HepG2 (cell line): ENCODE data around the gene ROBO2. TPM values are rescaled to one million over a fixed set of nuclear protein-coding genes. Genes with fewer than 3 reads are reported as not detected.

ENCODE experiments used
- ATAC-seq: fragments of 200-7000 bp; cut with Tn5 transposase; 3 replicates; pipeline ENCODE4 v1.9.1; 2020; ENCODE audit warnings: mild to moderate bottlenecking, moderate library complexity
- BruUV-seq: library from RNA; stranded (reverse); fragments of 400-500 nt; replicated peaks from 2 replicates; lab custom pipeline; 2021; lab: Mats Ljungman, UMichigan
- CTCF ChIA-PET: fragments of 300-600 bp; formaldehyde crosslinking; extraction: SDS; loops from one replicate; lab custom pipeline; 2021; ENCODE audit warnings: low total read pairs, inconsistent platforms, low intra/inter-chr PET ratio; lab: Yijun Ruan, JAX
- POLR2A ChIA-PET: fragments of 350-600 bp; sonication (Branson Sonifier 250); formaldehyde crosslinking; loops from one replicate; lab custom pipeline; 2020; ENCODE audit warnings: antibody characterized with exemption, inconsistent platforms; lab: Yijun Ruan, JAX
- DNase-seq: peaks from one replicate; pipeline ENCODE4 v3.0.0-alpha.2; 2015; ENCODE audit warnings: low spot score
- FAIRE-seq: peaks from 3 replicates; lab custom pipeline; 2011; peaks lifted over from hg19 to GRCh38; lab: Jason Lieb, UNC
- H2AFZ ChIP-seq: one replicate; pipeline ENCODE4 v1.6.1; 2011; ENCODE audit warnings: low read length, inconsistent platforms
- H3K27ac ChIP-seq: fragments of 300-600 bp; 3 replicates; pipeline ENCODE4 v1.8.0; 2011; ENCODE audit warnings: mixed run types, mild to moderate bottlenecking, mixed read lengths, low read length, inconsistent platforms; ENCODE audit not compliant: insufficient read depth; ENCODE audit errors: extremely low read length
- H3K27me3 ChIP-seq, 2 experiments: fragments of 200-600 bp in 1 of 2; 2 replicates in 1 of 2; 3 replicates in 1 of 2; pipeline versions ENCODE4 v1.6.0 to v1.8.0; 2011; ENCODE audit warnings: low read length in 2 of 2, mild to moderate bottlenecking in 2 of 2, moderate library complexity in 2 of 2, inconsistent platforms in 1 of 2; ENCODE audit not compliant: insufficient read depth in 2 of 2, control insufficient read depth in 1 of 2
- H3K36me3 ChIP-seq, 2 experiments: fragments of 200-600 bp in 1 of 2; replicated peaks in 1 of 2; 2 replicates in 1 of 2; 3 replicates in 1 of 2; pipeline versions ENCODE4 v1.5.1 to v1.8.0; 2011; ENCODE audit warnings: low read length in 2 of 2, inconsistent platforms in 1 of 2; ENCODE audit not compliant: insufficient read depth in 2 of 2, control insufficient read depth in 1 of 2
- H3K4me1 ChIP-seq: 2 replicates; pipeline ENCODE4 v1.5.1; 2012; ENCODE audit warnings: low read length, inconsistent platforms; ENCODE audit not compliant: insufficient read depth
- H3K4me2 ChIP-seq: 2 replicates; pipeline ENCODE4 v1.6.0; 2011; ENCODE audit warnings: low read depth, low read length, inconsistent platforms
- H3K4me3 ChIP-seq, 3 experiments: fragments of 200-600 bp in 1 of 3; sonication (generic), shearing (Covaris generic) in 1 of 3; replicated peaks in 1 of 3; 2 replicates each; pipeline ENCODE4 v1.5.1; 2011 to 2016; ENCODE audit warnings: low read length in 3 of 3, inconsistent platforms in 2 of 3, low read depth in 2 of 3, mild to moderate bottlenecking in 2 of 3, control low read depth in 1 of 3, mixed read lengths in 1 of 3; ENCODE audit not compliant: insufficient read depth in 1 of 3
- H3K79me2 ChIP-seq: one replicate; pipeline ENCODE4 v1.6.1; 2011; ENCODE audit warnings: low read length, inconsistent platforms; ENCODE audit not compliant: insufficient read depth
- H3K9ac ChIP-seq: 2 replicates; pipeline ENCODE4 v1.6.0; 2011; ENCODE audit warnings: mild to moderate bottlenecking, low read depth, low read length, inconsistent platforms; ENCODE audit not compliant: insufficient read depth
- H3K9me3 ChIP-seq: 2 replicates; pipeline ENCODE4 v1.5.1; 2012; ENCODE audit warnings: mild to moderate bottlenecking, low read length
- H4K20me1 ChIP-seq: 2 replicates; pipeline ENCODE4 v1.6.0; 2011; ENCODE audit warnings: inconsistent platforms, mild to moderate bottlenecking, low read length, moderate library complexity; ENCODE audit not compliant: insufficient read depth
- ADNP ChIP-seq: sonication (generic); formaldehyde crosslinking; IDR thresholded peaks from 2 replicates; pipeline ENCODE4 v1.4.0; 2020; ENCODE audit warnings: missing genetic modification reagents
- BRF2 ChIP-seq: sonication (generic); formaldehyde crosslinking; IDR thresholded peaks from 2 replicates; pipeline ENCODE4 v1.8.1; 2022; ENCODE audit warnings: mild to moderate bottlenecking, missing genetic modification reagents
- GPN1 ChIP-seq: sonication (generic); formaldehyde crosslinking; IDR thresholded peaks from 2 replicates; pipeline ENCODE4 v1.5.1; 2020; ENCODE audit warnings: missing genetic modification reagents, borderline replicate concordance
- HDAC2 ChIP-seq: sonication (generic); formaldehyde crosslinking; IDR thresholded peaks from 2 replicates; pipeline ENCODE4 v1.4.0; 2020; ENCODE audit warnings: missing genetic modification reagents
- MXI1 ChIP-seq: IDR thresholded peaks from 3 replicates; pipeline ENCODE4 v1.6.1; 2012; ENCODE audit warnings: low read depth, low read length, inconsistent platforms, borderline replicate concordance
- SRY ChIP-seq: sonication (generic); formaldehyde crosslinking; IDR thresholded peaks from 2 replicates; pipeline ENCODE4 v1.8.0; 2022; ENCODE audit warnings: mild to moderate bottlenecking, missing genetic modification reagents
- TBL1XR1 ChIP-seq: fragments of 150-350 bp; IDR thresholded peaks from 2 replicates; pipeline ENCODE4 v1.6.1; 2014; ENCODE audit warnings: borderline replicate concordance, low read length; ENCODE audit not compliant: partially characterized antibody
- ZBTB46 ChIP-seq: sonication (generic); formaldehyde crosslinking; IDR thresholded peaks from 2 replicates; pipeline ENCODE4 v1.4.0; 2020; ENCODE audit warnings: mild to moderate bottlenecking, missing genetic modification reagents, borderline replicate concordance
- ZC3H13 ChIP-seq: sonication (generic); formaldehyde crosslinking; IDR thresholded peaks from 2 replicates; pipeline ENCODE4 v1.8.1; 2023; ENCODE audit warnings: mild to moderate bottlenecking, missing genetic modification reagents, moderate library complexity
- ZMAT3 ChIP-seq: sonication (generic); formaldehyde crosslinking; conservative IDR thresholded peaks from 2 replicates; pipeline ENCODE4 v1.7.0; 2021; ENCODE audit warnings: missing genetic modification reagents
- ZNF205 ChIP-seq: IDR thresholded peaks from 2 replicates; pipeline ENCODE4 v1.6.1; 2018; ENCODE audit warnings: missing biosample characterization, missing genetic modification reagents
- ZNF383 ChIP-seq: sonication (generic); formaldehyde crosslinking; IDR thresholded peaks from 2 replicates; pipeline ENCODE4 v1.4.0; 2020; ENCODE audit warnings: missing genetic modification reagents, mild to moderate bottlenecking, borderline replicate concordance
- WGBS: methylation state at CpG from one replicate; pipeline ENCODE4 v1.1.6; 2017; ENCODE audit warnings: low lambda C conversion rate; 5-methylcytosine and 5-hydroxymethylcytosine counted together
- in situ Hi-C: cut with HindIII; loops from 2 replicates; pipeline ENCODE4 v1.10.0; 2017; ENCODE audit warnings: low pct_unique_long_range_greater_than_20kb; ENCODE audit not compliant: extremely low pct_ligation_motif_present
- intact Hi-C: fragments of 100-400 bp; cut with micrococcal nuclease; formaldehyde crosslinking; loops from one replicate; pipeline ENCODE4 v1.10.0; 2022; ENCODE audit not compliant: unreplicated experiment
- polyA plus RNA-seq, 8 experiments: library from polyadenylated mRNA; depleted of rRNA in 3 of 8; stranded (reverse) in 7 of 8; unstranded in 1 of 8; fragments of >200 nt; fragmentation: Illumina TruSeq in 4 of 8; extraction: Trizol in 4 of 8; gene quantifications; 2 replicates each; pipeline versions ENCODE4 v1.2.1 to v1.2.3, GENCODE V29; 2011 to 2016; ENCODE audit warnings: low read depth in 4 of 8, missing spikeins in 1 of 8, mixed read lengths in 1 of 8; ENCODE audit not compliant: insufficient read depth in 1 of 8
- total RNA-seq, 5 experiments: library from RNA; depleted of rRNA; stranded (reverse); fragments of >200 nt; fragmentation: Illumina TruSeq; extraction: Trizol; gene quantifications; 2 replicates each; pipeline ENCODE4 v1.2.3, GENCODE V29; 2016; ENCODE audit warnings: low read depth in 1 of 5
- TF ChIP-seq, protein P1 (sequence below): sonication (generic); formaldehyde crosslinking; conservative IDR thresholded peaks from 2 replicates; pipeline ENCODE4 v1.4.0; 2020; ENCODE audit warnings: mild to moderate bottlenecking, missing genetic modification reagents, moderate library complexity
- TF ChIP-seq, protein P2 (sequence below): IDR thresholded peaks from 2 replicates; pipeline ENCODE4 v1.6.1; 2016; ENCODE audit warnings: mild to moderate bottlenecking, missing biosample characterization, missing genetic modification reagents
- TF ChIP-seq, protein P3 (sequence below): sonication (generic); formaldehyde crosslinking; IDR thresholded peaks from 2 replicates; pipeline ENCODE4 v1.8.1; 2023; ENCODE audit warnings: mild to moderate bottlenecking, missing genetic modification reagents

The ROBO2 gene
- total and polyA plus RNA-seq, 2 of the 13 experiments (the other 11 are each of a cell fraction or from before 2014, with no cell fraction given) = not detected

GRCh38 chr3:77040926-77041722 is 1.2 kb downstream of the ROBO2 start:
- DNase-seq (no peak), FAIRE-seq (no peak), ATAC-seq (no peak)
- H3K27me3 ChIP-seq = peaks cover 4 to 27% of the 10 kb centered on the region in 2 experiments
- H3K9ac ChIP-seq = no peak overlapping the region
- no peak overlapping the region for H2AFZ ChIP-seq
- intact Hi-C loops = no loop called here
- no peaks in the 10 kb centered on the region for H3K9me3 ChIP-seq
- H3K27ac ChIP-seq = no peak overlapping the region
- no peaks in the 10 kb centered on the region for H3K79me2 ChIP-seq
- in situ Hi-C loops = loop anchor here (25.0 kb wide), 1 partner anchor 1596 kb away; no protein-coding TSS in a partner anchor
- H3K4me1 ChIP-seq = no peaks in the 10 kb centered on the region
- ChIA-PET CTCF (no interaction called here), POLR2A (no interaction called here)
- H3K4me2 ChIP-seq = no peak overlapping the region
- no peak for TF ChIP-seq TBL1XR1
- TF ChIP-seq ADNP (CRISPR knock-in tag) = no peak
- no peak for TF ChIP-seq ZC3H13 (CRISPR knock-in tag)
- no peak for TF ChIP-seq ZMAT3 (CRISPR knock-in tag)
- no peak for TF ChIP-seq HDAC2 (CRISPR knock-in tag)
- TF ChIP-seq, protein P1, sequence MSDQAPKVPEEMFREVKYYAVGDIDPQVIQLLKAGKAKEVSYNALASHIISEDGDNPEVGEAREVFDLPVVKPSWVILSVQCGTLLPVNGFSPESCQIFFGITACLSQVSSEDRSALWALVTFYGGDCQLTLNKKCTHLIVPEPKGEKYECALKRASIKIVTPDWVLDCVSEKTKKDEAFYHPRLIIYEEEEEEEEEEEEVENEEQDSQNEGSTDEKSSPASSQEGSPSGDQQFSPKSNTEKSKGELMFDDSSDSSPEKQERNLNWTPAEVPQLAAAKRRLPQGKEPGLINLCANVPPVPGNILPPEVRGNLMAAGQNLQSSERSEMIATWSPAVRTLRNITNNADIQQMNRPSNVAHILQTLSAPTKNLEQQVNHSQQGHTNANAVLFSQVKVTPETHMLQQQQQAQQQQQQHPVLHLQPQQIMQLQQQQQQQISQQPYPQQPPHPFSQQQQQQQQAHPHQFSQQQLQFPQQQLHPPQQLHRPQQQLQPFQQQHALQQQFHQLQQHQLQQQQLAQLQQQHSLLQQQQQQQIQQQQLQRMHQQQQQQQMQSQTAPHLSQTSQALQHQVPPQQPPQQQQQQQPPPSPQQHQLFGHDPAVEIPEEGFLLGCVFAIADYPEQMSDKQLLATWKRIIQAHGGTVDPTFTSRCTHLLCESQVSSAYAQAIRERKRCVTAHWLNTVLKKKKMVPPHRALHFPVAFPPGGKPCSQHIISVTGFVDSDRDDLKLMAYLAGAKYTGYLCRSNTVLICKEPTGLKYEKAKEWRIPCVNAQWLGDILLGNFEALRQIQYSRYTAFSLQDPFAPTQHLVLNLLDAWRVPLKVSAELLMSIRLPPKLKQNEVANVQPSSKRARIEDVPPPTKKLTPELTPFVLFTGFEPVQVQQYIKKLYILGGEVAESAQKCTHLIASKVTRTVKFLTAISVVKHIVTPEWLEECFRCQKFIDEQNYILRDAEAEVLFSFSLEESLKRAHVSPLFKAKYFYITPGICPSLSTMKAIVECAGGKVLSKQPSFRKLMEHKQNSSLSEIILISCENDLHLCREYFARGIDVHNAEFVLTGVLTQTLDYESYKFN (CRISPR knock-in tag) = no peak
- TF ChIP-seq BRF2 = no peak
- TF ChIP-seq ZNF205 (CRISPR knock-in tag) = no peak
- TF ChIP-seq ZNF383 (CRISPR knock-in tag) = no peak
- TF ChIP-seq, protein P2, sequence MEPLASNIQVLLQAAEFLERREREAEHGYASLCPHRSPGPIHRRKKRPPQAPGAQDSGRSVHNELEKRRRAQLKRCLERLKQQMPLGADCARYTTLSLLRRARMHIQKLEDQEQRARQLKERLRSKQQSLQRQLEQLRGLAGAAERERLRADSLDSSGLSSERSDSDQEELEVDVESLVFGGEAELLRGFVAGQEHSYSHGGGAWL (CRISPR knock-in tag) = no peak
- TF ChIP-seq, protein P3, sequence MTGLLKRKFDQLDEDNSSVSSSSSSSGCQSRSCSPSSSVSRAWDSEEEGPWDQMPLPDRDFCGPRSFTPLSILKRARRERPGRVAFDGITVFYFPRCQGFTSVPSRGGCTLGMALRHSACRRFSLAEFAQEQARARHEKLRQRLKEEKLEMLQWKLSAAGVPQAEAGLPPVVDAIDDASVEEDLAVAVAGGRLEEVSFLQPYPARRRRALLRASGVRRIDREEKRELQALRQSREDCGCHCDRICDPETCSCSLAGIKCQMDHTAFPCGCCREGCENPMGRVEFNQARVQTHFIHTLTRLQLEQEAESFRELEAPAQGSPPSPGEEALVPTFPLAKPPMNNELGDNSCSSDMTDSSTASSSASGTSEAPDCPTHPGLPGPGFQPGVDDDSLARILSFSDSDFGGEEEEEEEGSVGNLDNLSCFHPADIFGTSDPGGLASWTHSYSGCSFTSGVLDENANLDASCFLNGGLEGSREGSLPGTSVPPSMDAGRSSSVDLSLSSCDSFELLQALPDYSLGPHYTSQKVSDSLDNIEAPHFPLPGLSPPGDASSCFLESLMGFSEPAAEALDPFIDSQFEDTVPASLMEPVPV = no peak
- no peak for TF ChIP-seq ZBTB46 (CRISPR knock-in tag)
- TF ChIP-seq MXI1 = no peak
- TF ChIP-seq GPN1 (CRISPR knock-in tag) = no peak
- TF ChIP-seq SRY (CRISPR knock-in tag) = no peak
- WGBS = 9% methylated on average over 9 of the region's 9 CpGs
- H4K20me1 ChIP-seq = no peaks in the 10 kb centered on the region
- no peak overlapping the region for H3K4me3 ChIP-seq
- no TSS peak for BruUV-seq
- no peaks in the 10 kb centered on the region for H3K36me3 ChIP-seq
